C4-2B (cell line): ENCODE results near the gene MTF2.

Experiments
- ZFX ChIP-seq: fragments of 450-650 bp; IDR thresholded peaks from 2 replicates; pipeline ENCODE4 v1.6.1; 2017
- TF ChIP-seq, protein P1 (sequence below): fragments of 450-650 bp; conservative IDR thresholded peaks from 2 replicates; pipeline ENCODE4 v1.5.1; 2017; ENCODE audit warnings: mild to moderate bottlenecking

- TF ChIP-seq, protein P1, sequence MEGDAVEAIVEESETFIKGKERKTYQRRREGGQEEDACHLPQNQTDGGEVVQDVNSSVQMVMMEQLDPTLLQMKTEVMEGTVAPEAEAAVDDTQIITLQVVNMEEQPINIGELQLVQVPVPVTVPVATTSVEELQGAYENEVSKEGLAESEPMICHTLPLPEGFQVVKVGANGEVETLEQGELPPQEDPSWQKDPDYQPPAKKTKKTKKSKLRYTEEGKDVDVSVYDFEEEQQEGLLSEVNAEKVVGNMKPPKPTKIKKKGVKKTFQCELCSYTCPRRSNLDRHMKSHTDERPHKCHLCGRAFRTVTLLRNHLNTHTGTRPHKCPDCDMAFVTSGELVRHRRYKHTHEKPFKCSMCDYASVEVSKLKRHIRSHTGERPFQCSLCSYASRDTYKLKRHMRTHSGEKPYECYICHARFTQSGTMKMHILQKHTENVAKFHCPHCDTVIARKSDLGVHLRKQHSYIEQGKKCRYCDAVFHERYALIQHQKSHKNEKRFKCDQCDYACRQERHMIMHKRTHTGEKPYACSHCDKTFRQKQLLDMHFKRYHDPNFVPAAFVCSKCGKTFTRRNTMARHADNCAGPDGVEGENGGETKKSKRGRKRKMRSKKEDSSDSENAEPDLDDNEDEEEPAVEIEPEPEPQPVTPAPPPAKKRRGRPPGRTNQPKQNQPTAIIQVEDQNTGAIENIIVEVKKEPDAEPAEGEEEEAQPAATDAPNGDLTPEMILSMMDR: no peak
- no peak for TF ChIP-seq ZFX
Measured at GRCh38 chr1:93083979-93084378, 4.9 kb downstream of the MTF2 start.
